SK-N-SH (cell line): ENCODE data around the gene KSR2. TPM values are rescaled to one million over a fixed set of nuclear protein-coding genes. Genes with fewer than 3 reads are reported as not detected.

Experiments
- CTCF ChIA-PET: fragments of 300-600, 350-600 bp; formaldehyde crosslinking; extraction: SDS; loops from one replicate; lab custom pipeline; 2021; lab: Yijun Ruan, JAX
- POLR2A ChIA-PET: fragments of 350-600 bp; sonication (Branson Sonifier 250); formaldehyde crosslinking; extraction: SDS; loops from one replicate; lab custom pipeline; 2020; ENCODE audit warnings: antibody characterized with exemption, inconsistent platforms; lab: Yijun Ruan, JAX
- DNase-seq: peaks from one replicate; pipeline ENCODE4 v3.0.0; 2012
- H2AFZ ChIP-seq: fragments of 200-600 bp; sonication (generic); 2 replicates; pipeline ENCODE4 v1.8.1; 2016; ENCODE audit warnings: antibody characterized with exemption, mild to moderate bottlenecking, low read depth
- H3F3A ChIP-seq: fragments of 200-600 bp; sonication (generic); replicated peaks from 2 replicates; pipeline ENCODE3; 2016; ENCODE audit warnings: antibody characterized with exemption, mild to moderate bottlenecking; ENCODE audit not compliant: insufficient read depth
- H3K27ac ChIP-seq, 2 experiments: fragments of 200-500 bp in 1 of 2; fragments of 200-600 bp in 1 of 2; sonication (Bioruptor generic) in 1 of 2; sonication (generic), shearing (Covaris generic) in 1 of 2; 2 replicates each; pipeline versions ENCODE4 v1.5.1 to v1.6.1; 2014 to 2016; ENCODE audit warnings: low read depth in 2 of 2, inconsistent platforms in 1 of 2, low read length in 1 of 2, mild to moderate bottlenecking in 1 of 2, mixed read lengths in 1 of 2
- H3K27me3 ChIP-seq: fragments of 200-600 bp; sonication (generic), shearing (Covaris generic); 2 replicates; pipeline ENCODE4 v1.6.1; 2016; ENCODE audit warnings: mixed run types; ENCODE audit not compliant: insufficient read depth
- H3K36me3 ChIP-seq, 2 experiments: fragments of 200-500 bp in 1 of 2; fragments of 200-600 bp in 1 of 2; sonication (Bioruptor generic) in 1 of 2; sonication (generic) in 1 of 2; replicated peaks in 1 of 2; 2 replicates each; pipeline versions ENCODE3 to v1.5.1; 2014 to 2016; ENCODE audit warnings: low read length in 1 of 2, mild to moderate bottlenecking in 1 of 2; ENCODE audit not compliant: insufficient read depth in 2 of 2, control insufficient read depth in 1 of 2
- H3K4me1 ChIP-seq, 2 experiments: fragments of 200-500 bp in 1 of 2; fragments of 200-600 bp in 1 of 2; sonication (Bioruptor generic) in 1 of 2; sonication (generic), shearing (Covaris generic) in 1 of 2; 2 replicates each; pipeline versions ENCODE4 v1.5.1 to v1.6.1; 2014 to 2016; ENCODE audit warnings: low read depth in 1 of 2, low read length in 1 of 2, mixed run types in 1 of 2; ENCODE audit not compliant: insufficient read depth in 2 of 2, control insufficient read depth in 1 of 2
- H3K4me2 ChIP-seq: fragments of 200-600 bp; sonication (generic), shearing (Covaris generic); 2 replicates; pipeline ENCODE4 v1.6.1; 2017; ENCODE audit warnings: mixed run types
- H3K4me3 ChIP-seq, 2 experiments: fragments of 200-500 bp in 1 of 2; fragments of 200-600 bp in 1 of 2; sonication (Bioruptor generic) in 1 of 2; sonication (generic), shearing (Covaris generic) in 1 of 2; 2 replicates each; pipeline versions ENCODE4 v1.5.1 to v1.8.1; 2014 to 2016; ENCODE audit warnings: low read depth in 2 of 2, inconsistent platforms in 1 of 2, low read length in 1 of 2, mild to moderate bottlenecking in 1 of 2, mixed read lengths in 1 of 2, moderate library complexity in 1 of 2
- H3K79me2 ChIP-seq: fragments of 200-600 bp; sonication (generic); 2 replicates; pipeline ENCODE4 v1.8.1; 2017; ENCODE audit warnings: mild to moderate bottlenecking; ENCODE audit not compliant: insufficient read depth
- H3K9ac ChIP-seq: fragments of 200-600 bp; sonication (generic); 2 replicates; pipeline ENCODE4 v1.6.1; 2017; ENCODE audit warnings: mixed run types
- H3K9me2 ChIP-seq: fragments of 200-600 bp; sonication (generic); 2 replicates; pipeline ENCODE4 v1.6.1; 2017; ENCODE audit warnings: mixed run types
- H3K9me3 ChIP-seq: fragments of 200-600 bp; sonication (generic); 2 replicates; pipeline ENCODE4 v1.6.1; 2017; ENCODE audit warnings: mixed run types, mild to moderate bottlenecking, moderate library complexity
- H4K20me1 ChIP-seq: fragments of 200-600 bp; sonication (generic); 2 replicates; pipeline ENCODE4 v1.6.1; 2017; ENCODE audit warnings: mild to moderate bottlenecking, mixed run types; ENCODE audit not compliant: insufficient read depth
- ELF1 ChIP-seq: IDR thresholded peaks from 2 replicates; pipeline ENCODE4 v1.4.0; 2012
- EP300 ChIP-seq, 2 experiments: IDR thresholded peaks; 2 replicates each; pipeline versions ENCODE4 v1.4.0 to v1.6.1; 2012; ENCODE audit warnings: borderline replicate concordance in 1 of 2, low read depth in 1 of 2, low read length in 1 of 2
- EZH2phosphoT487 ChIP-seq: fragments of 200-600 bp; sonication (generic); IDR thresholded peaks from 2 replicates; pipeline ENCODE4 v1.6.1; 2017; ENCODE audit warnings: low read depth, mixed run types, mild to moderate bottlenecking, antibody characterized with exemption, moderate library complexity, borderline replicate concordance
- FOSL2 ChIP-seq: IDR thresholded peaks from 2 replicates; pipeline ENCODE4 v1.4.0; 2012; ENCODE audit warnings: low read depth, mild to moderate bottlenecking, moderate library complexity, borderline replicate concordance
- FOXJ3 ChIP-seq: sonication (generic); formaldehyde crosslinking; IDR thresholded peaks from 2 replicates; pipeline ENCODE4 v1.5.1; 2020; ENCODE audit warnings: mild to moderate bottlenecking, missing genetic modification reagents
- GABPA ChIP-seq: IDR thresholded peaks from 2 replicates; pipeline ENCODE4 v1.4.0; 2012; ENCODE audit warnings: low read depth, mild to moderate bottlenecking
- GATA2 ChIP-seq: sonication (generic); formaldehyde crosslinking; IDR thresholded peaks from 2 replicates; pipeline ENCODE4 v1.5.0; 2020; ENCODE audit warnings: mild to moderate bottlenecking, missing genetic modification reagents
- MAX ChIP-seq: IDR thresholded peaks from 2 replicates; pipeline ENCODE4 v1.4.0; 2012; ENCODE audit warnings: low read depth
- MEF2A ChIP-seq: IDR thresholded peaks from 2 replicates; pipeline ENCODE4 v1.4.0; 2012; ENCODE audit warnings: low read depth, borderline replicate concordance
- MXI1 ChIP-seq: IDR thresholded peaks from 2 replicates; pipeline ENCODE4 v1.6.1; 2012; ENCODE audit warnings: mild to moderate bottlenecking, low read depth, low read length, improper control_type of control experiment
- NFIC ChIP-seq: IDR thresholded peaks from 2 replicates; pipeline ENCODE4 v1.4.0; 2012; ENCODE audit warnings: borderline replicate concordance
- POLR2AphosphoS5 ChIP-seq: IDR thresholded peaks from 2 replicates; pipeline ENCODE4 v1.6.1; 2012; ENCODE audit warnings: low read depth, low read length
- RAD21 ChIP-seq: IDR thresholded peaks from 2 replicates; pipeline ENCODE4 v1.6.1; 2012; ENCODE audit warnings: mild to moderate bottlenecking, low read length
- SIN3A ChIP-seq: IDR thresholded peaks from 2 replicates; pipeline ENCODE4 v1.6.1; 2012; ENCODE audit warnings: low read depth, mild to moderate bottlenecking, low read length, moderate library complexity, borderline replicate concordance
- SMC3 ChIP-seq: IDR thresholded peaks from 2 replicates; pipeline ENCODE4 v1.6.1; 2012; ENCODE audit warnings: low read depth, low read length, improper control_type of control experiment
- TAF1 ChIP-seq: IDR thresholded peaks from 2 replicates; pipeline ENCODE4 v1.6.1; 2012; ENCODE audit warnings: low read depth, mild to moderate bottlenecking, low read length, moderate library complexity, borderline replicate concordance
- TEAD4 ChIP-seq: IDR thresholded peaks from 2 replicates; pipeline ENCODE4 v1.4.0; 2012; ENCODE audit warnings: mild to moderate bottlenecking, borderline replicate concordance; ENCODE audit not compliant: insufficient read depth
- WGBS: methylation state at CpG from one replicate; pipeline ENCODE4 v1.1.6; 2017; ENCODE audit warnings: low lambda C conversion rate; 5-methylcytosine and 5-hydroxymethylcytosine counted together
- polyA plus RNA-seq, 3 experiments: library from polyadenylated mRNA; depleted of rRNA; stranded (reverse); fragments of >200 nt; gene quantifications; 2 replicates each; pipeline ENCODE4 v1.2.3, GENCODE V29; 2012
- TF ChIP-seq, protein P1 (sequence below): IDR thresholded peaks from 2 replicates; pipeline ENCODE4 v1.4.0; 2012; ENCODE audit warnings: low read depth, borderline replicate concordance
- TF ChIP-seq, protein P2 (sequence below): fragments of 150-350 bp; IDR thresholded peaks from 2 replicates; pipeline ENCODE4 v1.6.1; 2017; ENCODE audit warnings: antibody characterized with exemption, low read length, low read depth, borderline replicate concordance
- TF ChIP-seq, protein P3 (sequence below): fragments of 200-600 bp; sonication (generic); IDR thresholded peaks from 2 replicates; pipeline ENCODE4 v1.6.1; 2017; ENCODE audit warnings: antibody characterized with exemption, mild to moderate bottlenecking, moderate library complexity
- TF ChIP-seq, protein P4 (sequence below): IDR thresholded peaks from 2 replicates; pipeline ENCODE4 v1.6.1; 2012; ENCODE audit warnings: mild to moderate bottlenecking, low read depth, low read length, moderate library complexity

Gene KSR2
- polyA plus RNA-seq, 1 of the 3 experiments (the other 2 are of a cell fraction) = 0.12 TPM

DNA sequence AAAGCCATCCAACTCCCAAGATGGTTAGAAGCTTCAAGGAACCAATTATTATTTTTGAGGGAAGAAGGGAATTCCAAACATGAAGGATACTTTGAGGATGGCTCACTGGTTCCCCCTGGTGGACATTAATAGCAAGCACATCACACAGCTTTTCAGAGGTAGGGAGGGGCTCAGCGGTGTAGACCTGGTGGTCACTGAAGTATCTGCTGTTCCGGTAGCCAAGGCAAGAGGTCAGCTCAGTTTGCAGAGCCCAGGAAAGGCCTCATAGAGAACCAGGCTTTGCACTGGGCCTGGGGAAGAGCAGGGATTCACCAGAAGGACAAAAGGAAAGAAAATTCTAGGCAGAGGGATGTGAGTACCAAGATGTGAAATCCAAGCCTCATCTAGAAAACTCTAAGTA is 118.7 kb downstream of the KSR2 start:
- POLR2A ChIA-PET = interaction anchor here (0.7 kb wide), 1 partner anchor 10 kb away, joined by 3 read pairs; no protein-coding TSS in a partner anchor

GRCh38 chr12:117847371-117847770 is 121.4 kb downstream of the KSR2 start:
- no peaks in the 10 kb centered on the region for H3K9me2 ChIP-seq
- H3K27ac ChIP-seq = no peak overlapping the region
- 25% methylated on average over 5 of the region's 5 CpGs for WGBS
- H3K27me3 ChIP-seq = no peaks in the 10 kb centered on the region
- H3K4me1 ChIP-seq = no peaks in the 10 kb centered on the region
- no peak overlapping the region for H3K4me3 ChIP-seq
- no peaks in the 10 kb centered on the region for H3F3A ChIP-seq
- no peaks in the 10 kb centered on the region for H3K9me3 ChIP-seq
- CTCF ChIA-PET = interaction anchor here (1.3 to 17.0 kb wide), 5 partner anchors 9 to 632 kb away, joined by 3 to 320 read pairs (median 102); no protein-coding TSS in a partner anchor
- no peaks in the 10 kb centered on the region for H4K20me1 ChIP-seq
- no peak for DNase-seq
- no peaks in the 10 kb centered on the region for H3K79me2 ChIP-seq
- H2AFZ ChIP-seq = no peak overlapping the region
- H3K9ac ChIP-seq = no peak overlapping the region
- no peaks in the 10 kb centered on the region for H3K36me3 ChIP-seq
- POLR2A ChIA-PET = no interaction called here
- no peak overlapping the region for H3K4me2 ChIP-seq
- TF ChIP-seq POLR2AphosphoS5 (no peak), MAX (no peak), FOXJ3 (CRISPR knock-in tag) (no peak), NFIC (no peak), TEAD4 (no peak), EZH2phosphoT487 (no peak), EP300 (IDR thresholded peaks at IDR 0.05; ENCODE audit: borderline replicate concordance in 1 of 2, low read depth in 1 of 2, low read length in 1 of 2) (no peak), FOSL2 (no peak)
- TF ChIP-seq, protein P1, sequence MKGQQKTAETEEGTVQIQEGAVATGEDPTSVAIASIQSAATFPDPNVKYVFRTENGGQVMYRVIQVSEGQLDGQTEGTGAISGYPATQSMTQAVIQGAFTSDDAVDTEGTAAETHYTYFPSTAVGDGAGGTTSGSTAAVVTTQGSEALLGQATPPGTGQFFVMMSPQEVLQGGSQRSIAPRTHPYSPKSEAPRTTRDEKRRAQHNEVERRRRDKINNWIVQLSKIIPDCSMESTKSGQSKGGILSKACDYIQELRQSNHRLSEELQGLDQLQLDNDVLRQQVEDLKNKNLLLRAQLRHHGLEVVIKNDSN = no peak
- TF ChIP-seq, protein P2, sequence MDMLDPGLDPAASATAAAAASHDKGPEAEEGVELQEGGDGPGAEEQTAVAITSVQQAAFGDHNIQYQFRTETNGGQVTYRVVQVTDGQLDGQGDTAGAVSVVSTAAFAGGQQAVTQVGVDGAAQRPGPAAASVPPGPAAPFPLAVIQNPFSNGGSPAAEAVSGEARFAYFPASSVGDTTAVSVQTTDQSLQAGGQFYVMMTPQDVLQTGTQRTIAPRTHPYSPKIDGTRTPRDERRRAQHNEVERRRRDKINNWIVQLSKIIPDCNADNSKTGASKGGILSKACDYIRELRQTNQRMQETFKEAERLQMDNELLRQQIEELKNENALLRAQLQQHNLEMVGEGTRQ = no peak

More for the DNA sequence above, 118.7 kb downstream of the KSR2 start:
- CTCF ChIA-PET = interaction anchor here (0.6 to 17.0 kb wide), 61 partner anchors 8 to 1460 kb away, joined by 3 to 320 read pairs (median 4); partner anchors contain the start of gene NOS1
- Histone ChIP-seq H3K27me3 (no peaks in the 10 kb centered on the region), H3K36me3 (no peaks in the 10 kb centered on the region), H3K79me2 (no peaks in the 10 kb centered on the region), H3K9me2 (no peaks in the 10 kb centered on the region), H3K4me3 (no peak overlapping the region; a peak in 1 of 4 replicates), H3K4me1 (no peaks in the 10 kb centered on the region), H3K9ac (no peak overlapping the region), H3K4me2 (no peak overlapping the region), H2AFZ (no peak overlapping the region), H3K27ac (no peak overlapping the region), H4K20me1 (no peaks in the 10 kb centered on the region), H3K9me3 (no peaks in the 10 kb centered on the region), H3F3A (no peaks in the 10 kb centered on the region)
- TF ChIP-seq SIN3A (no peak), TAF1 (no peak), GATA2 (no peak), GABPA (no peak), MEF2A (no peak), RAD21 (peak; percentile 79), ELF1 (no peak), SMC3 (peak; percentile 76), MXI1 (no peak)
- TF ChIP-seq, protein P3, sequence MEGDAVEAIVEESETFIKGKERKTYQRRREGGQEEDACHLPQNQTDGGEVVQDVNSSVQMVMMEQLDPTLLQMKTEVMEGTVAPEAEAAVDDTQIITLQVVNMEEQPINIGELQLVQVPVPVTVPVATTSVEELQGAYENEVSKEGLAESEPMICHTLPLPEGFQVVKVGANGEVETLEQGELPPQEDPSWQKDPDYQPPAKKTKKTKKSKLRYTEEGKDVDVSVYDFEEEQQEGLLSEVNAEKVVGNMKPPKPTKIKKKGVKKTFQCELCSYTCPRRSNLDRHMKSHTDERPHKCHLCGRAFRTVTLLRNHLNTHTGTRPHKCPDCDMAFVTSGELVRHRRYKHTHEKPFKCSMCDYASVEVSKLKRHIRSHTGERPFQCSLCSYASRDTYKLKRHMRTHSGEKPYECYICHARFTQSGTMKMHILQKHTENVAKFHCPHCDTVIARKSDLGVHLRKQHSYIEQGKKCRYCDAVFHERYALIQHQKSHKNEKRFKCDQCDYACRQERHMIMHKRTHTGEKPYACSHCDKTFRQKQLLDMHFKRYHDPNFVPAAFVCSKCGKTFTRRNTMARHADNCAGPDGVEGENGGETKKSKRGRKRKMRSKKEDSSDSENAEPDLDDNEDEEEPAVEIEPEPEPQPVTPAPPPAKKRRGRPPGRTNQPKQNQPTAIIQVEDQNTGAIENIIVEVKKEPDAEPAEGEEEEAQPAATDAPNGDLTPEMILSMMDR = peak; percentile 81
- TF ChIP-seq, protein P4, sequence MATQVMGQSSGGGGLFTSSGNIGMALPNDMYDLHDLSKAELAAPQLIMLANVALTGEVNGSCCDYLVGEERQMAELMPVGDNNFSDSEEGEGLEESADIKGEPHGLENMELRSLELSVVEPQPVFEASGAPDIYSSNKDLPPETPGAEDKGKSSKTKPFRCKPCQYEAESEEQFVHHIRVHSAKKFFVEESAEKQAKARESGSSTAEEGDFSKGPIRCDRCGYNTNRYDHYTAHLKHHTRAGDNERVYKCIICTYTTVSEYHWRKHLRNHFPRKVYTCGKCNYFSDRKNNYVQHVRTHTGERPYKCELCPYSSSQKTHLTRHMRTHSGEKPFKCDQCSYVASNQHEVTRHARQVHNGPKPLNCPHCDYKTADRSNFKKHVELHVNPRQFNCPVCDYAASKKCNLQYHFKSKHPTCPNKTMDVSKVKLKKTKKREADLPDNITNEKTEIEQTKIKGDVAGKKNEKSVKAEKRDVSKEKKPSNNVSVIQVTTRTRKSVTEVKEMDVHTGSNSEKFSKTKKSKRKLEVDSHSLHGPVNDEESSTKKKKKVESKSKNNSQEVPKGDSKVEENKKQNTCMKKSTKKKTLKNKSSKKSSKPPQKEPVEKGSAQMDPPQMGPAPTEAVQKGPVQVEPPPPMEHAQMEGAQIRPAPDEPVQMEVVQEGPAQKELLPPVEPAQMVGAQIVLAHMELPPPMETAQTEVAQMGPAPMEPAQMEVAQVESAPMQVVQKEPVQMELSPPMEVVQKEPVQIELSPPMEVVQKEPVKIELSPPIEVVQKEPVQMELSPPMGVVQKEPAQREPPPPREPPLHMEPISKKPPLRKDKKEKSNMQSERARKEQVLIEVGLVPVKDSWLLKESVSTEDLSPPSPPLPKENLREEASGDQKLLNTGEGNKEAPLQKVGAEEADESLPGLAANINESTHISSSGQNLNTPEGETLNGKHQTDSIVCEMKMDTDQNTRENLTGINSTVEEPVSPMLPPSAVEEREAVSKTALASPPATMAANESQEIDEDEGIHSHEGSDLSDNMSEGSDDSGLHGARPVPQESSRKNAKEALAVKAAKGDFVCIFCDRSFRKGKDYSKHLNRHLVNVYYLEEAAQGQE = no peak
- DNase-seq = peak; percentile 81
- 0% methylated on average over 2 of the region's 2 CpGs for WGBS
